ENCODE results near the gene OOEP. TPM values are rescaled to one million over a fixed set of nuclear protein-coding genes. Genes with fewer than 3 reads are reported as not detected.

OOEP gene
- total RNA-seq, 2 experiments from 2014 or later = 0.52 to 0.87 TPM

DNA sequence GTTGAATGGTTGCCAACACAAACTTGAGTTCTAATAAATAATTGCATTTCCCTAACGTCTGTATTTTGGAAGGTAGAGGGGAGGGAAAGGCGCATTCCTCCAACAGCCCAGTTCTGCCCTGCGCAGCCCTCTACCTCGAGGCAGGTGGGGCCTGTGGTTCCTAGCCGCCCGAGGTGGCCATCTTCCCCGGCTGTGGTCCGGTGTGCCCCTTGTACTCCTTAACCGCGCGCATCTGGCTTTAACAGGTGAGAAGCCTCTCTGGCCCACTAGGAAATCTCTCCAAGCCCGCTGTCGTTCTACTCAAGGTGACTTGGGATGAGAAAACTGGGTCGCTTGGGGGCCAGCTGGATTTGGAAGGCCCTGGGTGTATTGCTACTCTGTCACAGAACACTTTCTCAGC lies 5.6 kb downstream of the OOEP start:
- H3K4me3 Mint-ChIP-seq = no peak overlapping the region
- CTCF ChIA-PET = no interaction called here
- no peak overlapping the region for H3K27ac Mint-ChIP-seq
- DNase-seq = no peak
- peaks cover 10% of the 10 kb centered on the region for H3K27me3 Mint-ChIP-seq (ENCODE audit: low read depth)
- no peak for ATAC-seq
- H3K36me3 Mint-ChIP-seq (ENCODE audit: low read depth) = no peaks in the 10 kb centered on the region
- H3K4me1 Mint-ChIP-seq (ENCODE audit: low read depth) = no peaks in the 10 kb centered on the region
- POLR2A ChIA-PET = no interaction called here
- H3K9me3 Mint-ChIP-seq (ENCODE audit: insufficient read depth) = no peaks in the 10 kb centered on the region

DNA sequence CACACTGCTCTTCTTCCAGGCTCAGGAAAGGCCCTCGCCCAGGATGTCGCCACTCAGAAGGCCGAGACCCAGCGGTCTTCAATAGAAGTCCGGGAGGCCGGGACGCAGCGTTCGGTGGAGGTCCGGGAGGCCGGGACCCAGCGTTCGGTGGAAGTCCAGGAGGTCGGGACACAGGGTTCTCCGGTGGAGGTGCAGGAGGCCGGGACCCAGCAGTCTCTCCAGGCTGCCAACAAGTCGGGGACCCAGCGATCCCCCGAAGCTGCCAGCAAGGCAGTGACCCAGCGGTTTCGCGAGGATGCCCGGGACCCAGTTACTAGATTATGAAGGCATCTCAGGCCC lies 6.2 kb downstream of the OOEP start:
- ATAC-seq (no peak), DNase-seq (no peak)
- Mint-ChIP-seq H3K4me1 (ENCODE audit: low read depth) (no peaks in the 10 kb centered on the region), H3K4me3 (no peak overlapping the region), H3K9me3 (ENCODE audit: insufficient read depth) (no peaks in the 10 kb centered on the region), H3K36me3 (ENCODE audit: low read depth) (no peaks in the 10 kb centered on the region), H3K27ac (no peak overlapping the region), H3K27me3 (ENCODE audit: low read depth) (peaks cover 9% of the 10 kb centered on the region)
- ChIA-PET POLR2A (no interaction called here), CTCF (no interaction called here)

DNA sequence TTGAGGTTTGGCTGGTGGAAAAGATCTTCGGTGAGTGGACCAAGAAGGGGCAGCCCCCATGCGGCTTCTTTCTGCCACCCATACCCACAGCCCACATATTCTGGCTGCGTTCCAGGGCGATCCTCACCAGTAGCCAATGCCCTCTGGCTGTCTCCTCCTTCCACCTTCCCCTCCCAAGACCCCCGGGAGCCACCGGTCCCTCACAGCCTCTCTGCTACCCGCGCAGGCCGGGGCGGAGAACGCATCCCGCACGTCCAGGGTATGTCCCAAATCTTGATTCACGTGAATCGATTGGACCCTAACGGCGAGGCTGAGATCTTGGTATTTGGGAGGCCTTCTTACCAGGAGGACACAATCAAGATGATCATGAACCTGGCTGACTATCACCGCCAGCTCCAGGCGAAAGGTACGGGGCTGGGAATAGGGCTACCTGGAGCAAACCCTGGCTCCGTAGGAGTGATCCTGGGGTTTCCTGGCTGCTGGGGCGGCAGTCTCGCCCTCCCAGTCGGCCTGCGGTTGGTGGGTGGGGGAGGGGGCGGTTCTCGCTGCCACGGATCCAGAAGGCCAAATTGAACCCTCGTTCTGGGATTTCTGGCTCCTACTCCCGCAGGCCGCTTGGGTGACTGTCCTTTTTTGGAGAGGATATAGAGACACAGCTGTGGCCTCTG lies 6.7 kb downstream of the OOEP start:
- no peak for ATAC-seq
- POLR2A ChIA-PET = no interaction called here
- no peak overlapping the region for H3K4me3 Mint-ChIP-seq
- DNase-seq = no peak
- CTCF ChIA-PET = no interaction called here
- H3K27ac Mint-ChIP-seq = no peak overlapping the region
- H3K36me3 Mint-ChIP-seq (ENCODE audit: low read depth) = no peaks in the 10 kb centered on the region
- peaks cover 6% of the 10 kb centered on the region for H3K27me3 Mint-ChIP-seq (ENCODE audit: low read depth)
- H3K4me1 Mint-ChIP-seq (ENCODE audit: low read depth) = no peaks in the 10 kb centered on the region
- H3K9me3 Mint-ChIP-seq (ENCODE audit: insufficient read depth) = no peaks in the 10 kb centered on the region

DNA sequence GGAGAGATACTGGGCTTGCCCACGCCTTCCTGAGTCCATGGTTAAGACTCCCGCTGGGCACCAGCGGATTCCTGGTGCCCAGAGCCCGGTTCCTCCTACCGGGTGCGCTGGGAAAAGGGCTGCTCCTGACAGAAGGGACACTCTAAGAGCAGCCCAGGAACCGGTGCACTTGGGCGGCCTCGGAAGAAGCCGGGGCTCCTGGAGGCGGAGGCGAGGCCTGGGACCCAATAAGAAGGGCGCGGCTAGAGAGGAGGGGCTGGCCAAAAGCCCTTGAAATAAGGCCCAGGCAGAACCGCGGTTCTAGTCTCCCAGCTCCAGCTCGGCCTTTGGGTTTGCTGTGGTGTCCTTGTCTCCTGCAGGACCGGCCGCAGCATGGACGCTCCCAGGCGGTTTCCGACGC lies 7.3 kb downstream of the OOEP start, which contains the start of gene KHDC3L:
KHDC3L (plus strand) TSS at position 301 of the 400 bp plus-strand sequence; CDS start at position 373, 72 bp downstream.
- ChIA-PET CTCF (no interaction called here), POLR2A (no interaction called here)
- Mint-ChIP-seq H3K9me3 (ENCODE audit: insufficient read depth) (no peaks in the 10 kb centered on the region), H3K4me1 (ENCODE audit: low read depth) (no peaks in the 10 kb centered on the region), H3K27ac (no peak within 1 kb of the TSS), H3K36me3 (ENCODE audit: low read depth) (no peaks in the 10 kb centered on the region), H3K27me3 (ENCODE audit: low read depth) (peaks cover 8% of the 10 kb centered on the region), H3K4me3 (no peak within 1 kb of the TSS)
- ATAC-seq (no peak), DNase-seq (no peak)

DNA sequence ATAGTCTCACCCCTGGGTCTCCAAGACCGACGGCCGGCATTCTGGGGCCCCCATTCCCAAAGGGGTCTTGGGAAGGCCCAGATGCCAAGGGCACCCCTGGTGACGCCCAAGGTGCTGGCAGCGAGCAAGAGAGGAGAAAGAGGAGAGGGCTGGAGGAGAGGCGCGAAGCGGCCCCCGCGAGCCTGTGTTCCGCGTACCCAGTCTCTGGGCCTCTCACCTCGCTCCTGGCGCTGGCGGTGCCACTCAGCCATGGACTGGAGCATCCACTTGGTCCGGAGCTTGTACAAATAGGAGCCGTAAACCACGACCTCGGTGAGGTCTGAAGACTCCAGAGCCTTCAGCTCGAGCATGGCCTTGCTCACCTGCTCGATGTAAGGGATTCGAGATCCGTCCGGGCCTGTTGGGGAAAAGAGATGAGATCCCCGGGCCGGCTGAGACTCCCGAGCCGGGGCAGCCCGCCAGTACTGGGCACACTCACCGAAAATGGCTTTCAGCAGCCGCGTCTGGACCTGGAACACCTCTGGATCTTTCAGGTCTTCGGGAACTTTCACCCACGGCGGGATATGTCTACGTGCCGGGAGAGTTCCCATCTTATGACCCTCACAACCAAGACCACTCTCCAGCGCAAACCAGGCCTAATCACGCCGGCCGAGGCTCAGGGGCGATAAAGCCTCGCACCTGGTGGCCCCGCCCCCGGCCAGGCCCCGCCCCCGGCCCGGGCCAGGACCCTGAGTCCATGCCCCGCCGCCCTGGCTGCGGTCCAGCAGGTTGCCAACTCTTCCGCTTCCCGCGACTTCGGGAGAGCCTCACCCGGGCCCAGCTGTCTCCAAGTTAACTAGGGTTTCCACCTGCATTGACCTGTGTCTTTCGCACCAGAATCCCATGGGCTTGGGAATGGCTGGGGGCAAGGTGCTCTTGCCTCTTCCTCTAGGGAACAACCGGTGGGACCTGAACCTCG lies 15.8 kb downstream of the OOEP start, which contains the start of gene DPPA5:
DPPA5 (minus strand) TSS at position 641 of the 958 bp plus-strand sequence; CDS start at position 590, 51 bp downstream.
- peaks cover 35% of the 10 kb centered on the region for H3K27me3 Mint-ChIP-seq (ENCODE audit: low read depth)
- no peak within 1 kb of the TSS for H3K27ac Mint-ChIP-seq

DNA sequence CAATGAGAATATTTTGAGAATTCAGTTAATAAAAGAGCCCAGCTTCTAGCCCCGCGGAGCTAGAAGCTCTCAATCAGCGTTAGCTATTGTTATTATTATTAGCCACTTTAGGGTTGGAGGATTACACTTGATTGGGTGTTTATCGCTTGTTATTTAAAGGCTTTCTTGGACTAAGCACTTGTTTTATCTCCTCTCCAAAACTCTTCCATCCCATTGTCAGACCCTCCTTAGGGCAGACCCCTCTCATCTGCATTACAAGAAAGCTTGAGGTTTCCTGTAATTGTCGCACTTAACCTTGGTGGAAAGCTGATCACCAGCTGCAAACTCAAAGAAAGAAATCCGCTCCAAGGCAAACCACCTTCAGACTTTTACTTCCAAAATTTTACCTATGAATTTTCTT lies 20.4 kb downstream of the OOEP start:
- ATAC-seq = no peak
- CTCF ChIA-PET = interaction anchor here (1.3 to 1.5 kb wide), 2 partner anchors 40 to 63 kb away, joined by 3 to 5 read pairs; no protein-coding TSS in a partner anchor
- H3K27me3 Mint-ChIP-seq (ENCODE audit: low read depth) = peaks cover 43% of the 10 kb centered on the region
- no peak overlapping the region for H3K27ac Mint-ChIP-seq
- no peak for DNase-seq
- no peaks in the 10 kb centered on the region for H3K4me1 Mint-ChIP-seq (ENCODE audit: low read depth)
- POLR2A ChIA-PET = no interaction called here
- no peaks in the 10 kb centered on the region for H3K36me3 Mint-ChIP-seq (ENCODE audit: low read depth)
- H3K9me3 Mint-ChIP-seq (ENCODE audit: insufficient read depth) = no peaks in the 10 kb centered on the region
- H3K4me3 Mint-ChIP-seq = no peak overlapping the region

More for the DNA sequence above, 15.8 kb downstream of the OOEP start, which contains the start of gene DPPA5:
- no peaks in the 10 kb centered on the region for H3K36me3 Mint-ChIP-seq (ENCODE audit: low read depth)
- no peak for DNase-seq
- H3K9me3 Mint-ChIP-seq (ENCODE audit: insufficient read depth) = no peaks in the 10 kb centered on the region
- POLR2A ChIA-PET = interaction anchor here (0.8 kb wide), 1 partner anchor 36 kb away, joined by 5 read pairs; no protein-coding TSS in a partner anchor
- no peak within 1 kb of the TSS for H3K4me3 Mint-ChIP-seq
- CTCF ChIA-PET = no interaction called here
- no peak for ATAC-seq
- no peaks in the 10 kb centered on the region for H3K4me1 Mint-ChIP-seq (ENCODE audit: low read depth)

DNA sequence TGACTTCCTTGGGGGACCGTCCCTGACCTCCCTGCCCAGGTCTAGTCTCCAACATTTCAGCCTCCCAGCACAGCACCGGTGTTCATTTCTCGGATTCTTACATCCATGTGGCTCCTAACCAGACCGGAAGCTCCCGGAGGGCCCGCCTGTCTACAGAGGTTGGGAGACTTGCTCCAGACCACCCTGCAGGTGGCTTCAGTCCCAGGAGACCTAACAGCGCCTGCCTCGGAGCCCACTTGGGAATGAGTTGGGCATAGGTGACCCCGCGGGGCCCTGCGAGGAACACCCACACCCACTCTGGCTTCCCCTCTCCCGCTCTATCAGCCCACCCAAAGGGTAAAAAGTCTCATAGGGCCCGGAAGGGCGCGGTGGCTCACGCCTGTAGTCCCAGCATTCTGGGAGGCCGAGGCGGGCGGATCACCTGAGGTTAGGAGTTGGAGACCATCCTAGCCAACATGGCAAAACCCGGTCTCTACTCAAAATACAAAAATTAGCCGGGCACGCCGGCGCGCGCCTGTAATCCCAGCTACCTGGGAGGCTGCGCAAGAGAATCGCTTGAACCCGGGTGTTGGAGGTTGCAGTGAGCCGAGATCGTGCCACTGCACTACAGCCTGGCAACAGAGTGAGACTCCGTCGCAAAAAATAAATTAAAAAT lies 21.0 kb downstream of the OOEP start:
- POLR2A ChIA-PET = no interaction called here

DNA sequence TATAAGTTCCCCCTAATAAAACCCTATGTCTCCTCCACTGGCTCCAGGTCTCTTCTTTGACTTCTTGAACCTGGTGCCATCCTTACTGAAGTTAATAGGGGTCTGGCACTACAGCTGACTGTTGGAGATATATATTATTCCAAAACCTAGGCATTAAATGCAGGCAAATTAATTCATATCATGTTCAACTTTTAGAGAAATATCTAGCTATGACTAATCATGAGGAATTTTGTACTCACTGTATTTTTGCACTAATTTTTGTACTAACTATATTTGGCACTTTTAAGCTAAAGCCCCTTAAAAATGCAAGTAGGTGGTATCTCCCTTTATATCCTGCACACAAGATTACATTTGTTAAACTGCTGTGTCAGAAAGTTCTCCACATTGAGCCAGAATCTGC lies 26.5 kb downstream of the OOEP start:
- POLR2A ChIA-PET = no interaction called here
- Mint-ChIP-seq H3K36me3 (ENCODE audit: low read depth) (no peaks in the 10 kb centered on the region), H3K27ac (no peak overlapping the region), H3K4me1 (ENCODE audit: low read depth) (no peaks in the 10 kb centered on the region), H3K9me3 (ENCODE audit: insufficient read depth) (no peaks in the 10 kb centered on the region), H3K4me3 (no peak overlapping the region), H3K27me3 (ENCODE audit: low read depth) (peaks cover 20% of the 10 kb centered on the region)
- CTCF ChIA-PET = interaction anchor here (0.7 to 2.1 kb wide), 2 partner anchors 16 to 39 kb away, joined by 3 to 5 read pairs; no protein-coding TSS in a partner anchor
- no peak for DNase-seq
- no peak for ATAC-seq

More for the DNA sequence above, 21.0 kb downstream of the OOEP start:
- no peaks in the 10 kb centered on the region for H3K36me3 Mint-ChIP-seq (ENCODE audit: low read depth)
- no peak overlapping the region for H3K4me3 Mint-ChIP-seq
- H3K27ac Mint-ChIP-seq = no peak overlapping the region
- ATAC-seq (no peak), DNase-seq (no peak)
- CTCF ChIA-PET = interaction anchor here (1.3 to 1.5 kb wide), 2 partner anchors 40 to 63 kb away, joined by 3 to 5 read pairs; no protein-coding TSS in a partner anchor
- H3K4me1 Mint-ChIP-seq (ENCODE audit: low read depth) = no peaks in the 10 kb centered on the region
- H3K9me3 Mint-ChIP-seq (ENCODE audit: insufficient read depth) = no peaks in the 10 kb centered on the region
- peaks cover 43% of the 10 kb centered on the region for H3K27me3 Mint-ChIP-seq (ENCODE audit: low read depth)

DNA sequence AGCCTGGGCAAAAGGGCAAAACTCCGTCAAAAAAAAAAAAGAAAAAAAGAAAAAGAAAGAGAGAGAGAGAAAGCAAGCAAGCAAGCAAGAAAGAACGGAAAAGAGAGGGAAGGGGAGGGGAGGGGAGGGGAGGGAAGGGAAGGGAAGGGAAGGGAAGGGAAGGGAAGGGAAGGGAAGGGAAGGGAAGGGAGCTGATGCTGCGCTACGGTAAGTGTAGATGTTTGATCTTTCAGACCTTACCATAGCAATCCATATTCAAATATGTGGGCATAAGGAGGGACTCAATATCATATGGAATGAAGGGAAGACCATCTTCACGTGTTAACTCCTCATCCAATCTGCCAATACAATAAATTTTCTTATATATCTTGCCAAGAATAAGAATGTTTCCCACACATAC lies 27.5 kb downstream of the OOEP start:
- H3K36me3 Mint-ChIP-seq (ENCODE audit: low read depth) = no peaks in the 10 kb centered on the region
- H3K27me3 Mint-ChIP-seq (ENCODE audit: low read depth) = peaks cover 12% of the 10 kb centered on the region
- H3K4me1 Mint-ChIP-seq (ENCODE audit: low read depth) = no peaks in the 10 kb centered on the region
- H3K9me3 Mint-ChIP-seq (ENCODE audit: insufficient read depth) = no peaks in the 10 kb centered on the region
- DNase-seq (no peak), ATAC-seq (no peak)
- H3K27ac Mint-ChIP-seq = no peak overlapping the region
- H3K4me3 Mint-ChIP-seq = no peak overlapping the region
- ChIA-PET CTCF (no interaction called here), POLR2A (no interaction called here)

DNA sequence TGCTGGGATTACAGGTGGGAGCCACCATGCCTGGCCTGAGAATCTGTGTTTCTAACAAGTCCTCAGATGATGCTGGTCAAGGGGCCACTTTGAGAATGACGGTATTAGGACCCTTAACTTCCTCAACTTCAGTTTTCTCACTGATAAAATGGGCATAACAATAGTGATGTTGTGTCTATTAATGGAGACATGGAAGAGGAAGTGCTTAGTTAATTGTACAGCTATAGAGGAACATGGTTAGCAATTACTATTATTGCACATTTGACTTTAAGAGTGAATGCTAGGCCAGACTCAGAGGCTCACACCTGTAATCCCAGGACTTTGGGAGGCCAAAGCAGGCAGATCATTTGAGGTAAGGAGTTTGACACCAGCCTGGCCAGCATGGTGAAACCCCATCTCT lies 28.4 kb downstream of the OOEP start:
- Mint-ChIP-seq H3K27me3 (ENCODE audit: low read depth) (peaks cover 6% of the 10 kb centered on the region), H3K27ac (no peak overlapping the region), H3K9me3 (ENCODE audit: insufficient read depth) (no peaks in the 10 kb centered on the region), H3K4me1 (ENCODE audit: low read depth) (no peaks in the 10 kb centered on the region), H3K36me3 (ENCODE audit: low read depth) (no peaks in the 10 kb centered on the region), H3K4me3 (no peak overlapping the region)
- POLR2A ChIA-PET = no interaction called here
- no peak for DNase-seq
- no peak for ATAC-seq
- CTCF ChIA-PET = no interaction called here

DNA sequence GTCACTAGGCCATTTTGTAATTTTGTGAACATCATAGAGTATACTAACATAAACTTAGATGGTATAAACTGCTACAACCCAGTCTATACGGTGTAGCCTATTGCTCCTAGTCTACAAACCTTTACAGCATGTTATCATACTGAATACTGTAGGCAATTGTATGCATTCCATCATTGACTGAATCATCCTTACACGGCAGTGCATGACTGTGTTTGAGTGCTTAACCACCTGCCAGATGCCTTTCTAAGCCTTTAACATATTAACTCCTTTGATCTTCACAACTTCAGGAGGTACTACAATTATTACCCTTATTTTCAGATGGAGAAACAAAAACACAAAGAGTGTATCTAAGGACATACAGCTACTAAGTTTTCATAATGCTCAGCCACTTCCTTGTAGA lies 29.6 kb downstream of the OOEP start:
- CTCF ChIA-PET = interaction anchor here (0.8 kb wide), 1 partner anchor 12 kb away, joined by 3 read pairs; no protein-coding TSS in a partner anchor
- Mint-ChIP-seq H3K27me3 (ENCODE audit: low read depth) (peaks cover 6% of the 10 kb centered on the region), H3K4me1 (ENCODE audit: low read depth) (no peaks in the 10 kb centered on the region), H3K4me3 (no peak overlapping the region), H3K9me3 (ENCODE audit: insufficient read depth) (no peaks in the 10 kb centered on the region), H3K27ac (no peak overlapping the region), H3K36me3 (ENCODE audit: low read depth) (no peaks in the 10 kb centered on the region)
- POLR2A ChIA-PET = no interaction called here
- DNase-seq (no peak), ATAC-seq (no peak)

DNA sequence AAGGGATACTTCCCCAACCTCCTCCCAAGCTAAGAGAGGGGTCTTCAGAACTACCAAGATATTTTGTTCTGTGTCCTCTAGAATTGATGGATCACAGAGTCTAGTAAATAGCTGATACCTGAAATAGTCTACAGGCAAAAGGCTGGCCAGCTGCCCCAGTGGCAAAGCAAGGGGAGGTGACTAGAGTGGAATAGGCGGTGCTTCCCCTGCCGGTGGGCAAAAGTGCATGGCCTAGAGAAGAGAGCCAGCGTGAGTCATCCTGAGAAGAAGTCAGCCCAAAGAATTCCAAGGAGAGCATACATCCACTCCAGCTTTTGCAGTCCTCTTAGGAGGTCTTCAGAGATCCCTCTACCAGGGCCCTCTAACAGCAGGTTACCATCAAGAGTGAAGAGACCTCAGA lies 30.4 kb downstream of the OOEP start:
- ChIA-PET POLR2A (no interaction called here), CTCF (no interaction called here)
- Mint-ChIP-seq H3K4me1 (ENCODE audit: low read depth) (no peaks in the 10 kb centered on the region), H3K9me3 (ENCODE audit: insufficient read depth) (no peaks in the 10 kb centered on the region), H3K36me3 (ENCODE audit: low read depth) (no peaks in the 10 kb centered on the region), H3K27me3 (ENCODE audit: low read depth) (peaks cover 6% of the 10 kb centered on the region), H3K27ac (no peak overlapping the region), H3K4me3 (no peak overlapping the region)
- no peak for DNase-seq
- ATAC-seq = no peak
